CD4-positive, alpha-beta memory T cell (primary cell): ENCODE data around the gene NOL4L. TPM values are rescaled to one million over a fixed set of nuclear protein-coding genes. Genes with fewer than 3 reads are reported as not detected.

ENCODE experiments used
- CTCF ChIA-PET: fragments of 350-600 bp; sonication (Branson Sonifier 250); formaldehyde crosslinking; loops from one replicate; lab custom pipeline; 2021; ENCODE audit warnings: inconsistent platforms; ENCODE audit not compliant: partially characterized antibody; lab: Charles Lee
- POLR2A ChIA-PET: fragments of 350-600 bp; sonication (Branson Sonifier 250); formaldehyde crosslinking; loops from one replicate; lab custom pipeline; 2021; ENCODE audit not compliant: partially characterized antibody; lab: Charles Lee
- DNase-seq, 5 donors: peaks; one replicate each; pipeline versions ENCODE4 v3.0.0 to v3.0.0-alpha.2; 2020 to 2022; ENCODE audit warnings: mixed read lengths in 1 of 5
- H3K27ac ChIP-seq: one replicate; pipeline ENCODE4 v1.7.0; 2013; ENCODE audit warnings: low read depth, low read length
- H3K27me3 ChIP-seq: 2 replicates; pipeline ENCODE4 v1.7.0; 2013; ENCODE audit warnings: mild to moderate bottlenecking, low read length, moderate library complexity; ENCODE audit not compliant: insufficient read depth
- H3K36me3 ChIP-seq: 2 replicates; pipeline ENCODE4 v1.7.0; 2013; ENCODE audit warnings: mild to moderate bottlenecking, low read length, moderate library complexity; ENCODE audit not compliant: insufficient read depth
- H3K4me1 ChIP-seq: 2 replicates; pipeline ENCODE4 v1.7.0; 2013; ENCODE audit warnings: mild to moderate bottlenecking, low read length, moderate library complexity; ENCODE audit not compliant: insufficient read depth
- H3K4me3 ChIP-seq, 2 donors: one replicate each; pipeline ENCODE4 v1.7.0; 2013; ENCODE audit warnings: low read length in 2 of 2, mild to moderate bottlenecking in 1 of 2
- H3K9me3 ChIP-seq, 2 donors: one replicate each; pipeline ENCODE4 v1.7.0; 2013; ENCODE audit warnings: low read length in 2 of 2, control low read depth in 1 of 2; ENCODE audit not compliant: control insufficient read depth in 1 of 2
- H3K27ac Mint-ChIP-seq, 7 donors: one replicate each; pipeline ENCODE4 v1.8.0; 2020 to 2021; ENCODE audit warnings: mixed read lengths in 7 of 7, mild to moderate bottlenecking in 6 of 7, inconsistent platforms in 3 of 7, moderate library complexity in 3 of 7
- H3K27me3 Mint-ChIP-seq, 2 donors: one replicate each; pipeline ENCODE4 v1.8.0; 2020 to 2021; ENCODE audit warnings: mixed read lengths in 2 of 2
- H3K36me3 Mint-ChIP-seq, 2 donors: one replicate each; pipeline ENCODE4 v1.8.0; 2020 to 2021; ENCODE audit warnings: mixed read lengths in 2 of 2, inconsistent platforms in 1 of 2, mild to moderate bottlenecking in 1 of 2
- H3K4me1 Mint-ChIP-seq, 4 donors: one replicate each; pipeline ENCODE4 v1.8.0; 2020 to 2021; ENCODE audit warnings: mixed read lengths in 4 of 4, mild to moderate bottlenecking in 1 of 4
- H3K4me3 Mint-ChIP-seq, 8 donors: one replicate each; pipeline ENCODE4 v1.8.0; 2020 to 2021; ENCODE audit warnings: mixed read lengths in 8 of 8, mild to moderate bottlenecking in 7 of 8, moderate library complexity in 6 of 8, inconsistent platforms in 3 of 8
- H3K9me3 Mint-ChIP-seq, 8 donors: one replicate each; pipeline ENCODE4 v1.8.0; 2020 to 2021; ENCODE audit warnings: mixed read lengths in 8 of 8, mild to moderate bottlenecking in 5 of 8, inconsistent platforms in 3 of 8, moderate library complexity in 1 of 8
- intact Hi-C: fragments of 100-400 bp; cut with micrococcal nuclease; formaldehyde crosslinking; loops from one replicate; pipeline ENCODE4 v1.15.1; 2023
- polyA plus RNA-seq, 2 donors: library from polyadenylated mRNA; unstranded; fragments of 300-500 nt; fragmentation: Illumina TruSeq; gene quantifications; one replicate each; pipeline ENCODE4 v1.2.3, GENCODE V29; 2021
- total RNA-seq, 2 experiments: library from RNA; stranded (reverse); gene quantifications; one replicate each; pipeline ENCODE4 v1.2.3, GENCODE V29; 2021

Gene NOL4L
- total and polyA plus RNA-seq, 4 experiments from 2014 or later, result 7.0 to 74.2 (median 47.5) TPM

DNA sequence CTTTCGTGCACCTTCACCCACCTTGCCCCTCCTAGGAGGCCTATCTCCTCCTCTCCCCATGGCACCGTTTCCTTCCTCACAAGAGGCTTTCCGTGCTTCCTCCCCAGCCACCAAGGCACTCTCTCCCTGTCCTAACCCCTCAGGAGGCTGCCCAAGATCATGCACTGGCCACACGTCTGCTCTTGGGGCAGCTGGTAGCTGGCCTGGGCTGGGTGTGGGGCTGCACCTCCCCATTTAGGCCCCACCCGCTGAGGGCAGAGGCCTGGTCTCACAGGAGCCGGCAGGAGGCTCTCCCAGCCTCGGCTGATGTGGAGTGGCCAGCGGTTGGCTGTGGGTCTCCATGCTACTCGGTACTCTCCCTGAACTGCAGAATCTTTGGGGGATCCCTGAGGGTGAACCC is 13.6 kb downstream of the NOL4L start:
- Mint-ChIP-seq H3K27me3 (no peaks in the 10 kb centered on the region), H3K36me3 (peaks cover 0 to 13% of the 10 kb centered on the region in 2 donors), H3K9me3 (no peaks in the 10 kb centered on the region), H3K27ac (peak overlapping the region in 4 of 7 donors; percentile 47 to 82 (median 76)), H3K4me3 (peak overlapping the region in 2 of 8 donors; percentile 37 to 40), H3K4me1 (peaks cover 0 to 41% (median 27%) of the 10 kb centered on the region in 4 donors)
- Histone ChIP-seq H3K4me1 (peaks cover 98% of the 10 kb centered on the region), H3K27me3 (no peaks in the 10 kb centered on the region), H3K27ac (no peak overlapping the region), H3K36me3 (peaks cover 5% of the 10 kb centered on the region), H3K4me3 (no peak overlapping the region), H3K9me3 (no peaks in the 10 kb centered on the region)
- ChIA-PET POLR2A (interaction anchor here (2.0 kb wide), 1 partner anchor 10 kb away, joined by 5 read pairs; no protein-coding TSS in a partner anchor), CTCF (no interaction called here)
- intact Hi-C loops, result no loop called here
- no peak for DNase-seq

DNA sequence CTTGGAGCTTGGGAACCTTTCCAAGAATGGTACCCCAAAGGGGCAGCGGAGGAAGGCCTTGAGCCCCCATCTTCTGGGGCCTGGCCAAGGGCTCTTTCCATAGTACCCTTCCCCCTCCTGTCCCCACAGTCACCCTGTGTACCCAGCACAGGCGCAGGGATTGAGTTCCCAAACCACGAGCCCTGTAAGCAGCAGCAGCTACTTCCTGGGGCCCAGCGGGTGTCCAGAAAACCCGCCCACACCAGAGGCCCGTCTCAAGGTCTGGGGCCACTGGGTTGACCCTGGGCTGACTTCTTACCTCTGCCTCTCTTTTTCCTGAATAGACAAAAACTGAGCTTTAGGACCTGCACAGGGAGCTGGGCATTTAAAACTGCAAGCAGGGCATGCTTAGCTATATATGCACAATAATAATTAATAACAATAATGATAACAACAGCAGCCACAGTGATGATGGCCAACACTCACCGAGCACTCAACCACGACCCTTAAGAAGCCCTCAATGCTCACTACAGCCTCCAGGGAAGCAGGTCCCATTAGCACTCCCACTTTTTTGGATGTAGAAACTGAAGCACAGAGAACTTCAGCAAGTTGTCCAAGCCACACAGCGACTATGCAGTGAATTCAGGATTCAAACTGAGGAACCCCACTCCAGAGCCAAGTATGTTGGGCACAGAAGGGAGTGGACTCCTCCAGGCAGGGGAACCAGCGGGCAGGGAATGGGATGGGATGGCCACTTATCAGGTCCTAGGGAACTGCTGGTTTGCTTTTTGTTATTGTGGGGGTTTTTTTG is 14.5 kb downstream of the NOL4L start:
- no peaks in the 10 kb centered on the region for H3K27me3 Mint-ChIP-seq
- peak overlapping the region in 1 of 8 donors; percentile 7 for H3K4me3 Mint-ChIP-seq
- peak overlapping the region in 6 of 7 donors; percentile 37 to 80 (median 74) for H3K27ac Mint-ChIP-seq
- Histone ChIP-seq H3K27me3 (no peaks in the 10 kb centered on the region), H3K36me3 (peaks cover 5% of the 10 kb centered on the region), H3K27ac (no peak overlapping the region), H3K4me1 (peaks cover 92% of the 10 kb centered on the region), H3K4me3 (no peak overlapping the region), H3K9me3 (no peaks in the 10 kb centered on the region)
- H3K4me1 Mint-ChIP-seq, result peaks cover 2 to 42% (median 28%) of the 10 kb centered on the region in 4 donors
- ChIA-PET POLR2A (interaction anchor here (0.8 to 2.0 kb wide), 6 partner anchors 11 to 63 kb away, joined by 3 to 9 read pairs (median 4); partner anchors contain the start of gene NOL4L), CTCF (interaction anchor here (1.2 to 1.6 kb wide), 2 partner anchors 16 to 31 kb away, joined by 3 to 4 read pairs; no protein-coding TSS in a partner anchor)
- no peaks in the 10 kb centered on the region for H3K9me3 Mint-ChIP-seq
- intact Hi-C loops, result no loop called here
- no peak for DNase-seq
- peaks cover 3 to 15% of the 10 kb centered on the region in 2 donors for H3K36me3 Mint-ChIP-seq

DNA sequence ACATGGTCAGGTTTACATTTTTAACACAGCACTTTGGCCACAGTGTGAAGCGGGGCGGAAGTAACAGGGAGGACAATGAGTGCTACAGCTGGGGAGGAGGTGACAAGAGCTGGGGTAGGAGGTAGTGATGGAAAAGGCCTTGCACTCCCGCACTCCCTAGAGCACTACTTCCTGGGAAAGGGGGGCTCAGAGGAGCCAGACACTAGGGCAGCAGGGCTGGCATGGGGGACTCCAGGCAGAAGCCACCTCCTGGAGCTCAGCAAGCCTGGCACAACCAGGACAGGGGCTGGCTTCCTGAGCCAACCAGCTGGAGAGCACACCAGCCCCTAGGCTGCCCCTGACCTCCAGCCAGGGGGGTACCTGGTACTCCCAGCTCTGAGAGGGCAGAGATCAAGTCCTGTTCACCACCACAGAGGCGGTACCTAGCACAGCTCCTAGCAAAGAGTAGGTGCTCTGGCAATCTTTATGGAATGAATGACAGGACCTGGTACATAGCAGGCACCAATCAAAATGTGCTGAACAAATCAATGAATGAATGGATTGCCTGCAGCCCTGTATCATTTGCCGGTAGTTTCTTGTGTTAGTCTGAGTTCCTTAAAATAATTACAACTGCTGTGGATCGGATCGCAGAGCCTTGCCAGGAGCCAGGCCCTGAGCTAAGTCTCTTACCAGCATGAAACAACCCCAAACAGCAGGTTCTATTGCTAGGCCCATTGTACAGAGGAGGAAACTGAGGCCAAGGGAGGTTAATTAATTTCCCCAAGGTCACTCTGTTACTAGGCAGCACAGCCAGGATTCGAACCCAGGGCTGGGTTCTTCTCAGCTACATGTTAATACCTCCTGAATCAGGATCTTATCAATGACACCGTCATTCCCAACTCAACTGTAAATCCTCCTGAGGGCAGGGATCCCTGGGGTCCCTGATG is 15.5 kb downstream of the NOL4L start:
- H3K27ac ChIP-seq, result no peak overlapping the region
- H3K4me3 ChIP-seq, result no peak overlapping the region
- DNase-seq, result no peak
- peaks cover 83% of the 10 kb centered on the region for H3K4me1 ChIP-seq
- Mint-ChIP-seq H3K36me3 (peaks cover 7 to 16% of the 10 kb centered on the region in 2 donors), H3K9me3 (no peaks in the 10 kb centered on the region), H3K27me3 (no peaks in the 10 kb centered on the region), H3K27ac (peak overlapping the region in 6 of 7 donors; percentile 43 to 92 (median 83)), H3K4me3 (peak overlapping the region in 3 of 8 donors; percentile 2 to 72 (median 46)), H3K4me1 (peaks cover 5 to 44% (median 31%) of the 10 kb centered on the region in 4 donors)
- H3K27me3 ChIP-seq, result no peaks in the 10 kb centered on the region
- peaks cover 5% of the 10 kb centered on the region for H3K36me3 ChIP-seq
- POLR2A ChIA-PET, result interaction anchor here (0.9 to 2.0 kb wide), 8 partner anchors 10 to 34 kb away, joined by 3 to 9 read pairs (median 4); partner anchors contain the start of gene NOL4L
- intact Hi-C loops, result no loop called here
- CTCF ChIA-PET, result interaction anchor here (0.8 to 1.6 kb wide), 4 partner anchors 15 to 86 kb away, joined by 3 to 4 read pairs (median 3); no protein-coding TSS in a partner anchor
- no peaks in the 10 kb centered on the region for H3K9me3 ChIP-seq

DNA sequence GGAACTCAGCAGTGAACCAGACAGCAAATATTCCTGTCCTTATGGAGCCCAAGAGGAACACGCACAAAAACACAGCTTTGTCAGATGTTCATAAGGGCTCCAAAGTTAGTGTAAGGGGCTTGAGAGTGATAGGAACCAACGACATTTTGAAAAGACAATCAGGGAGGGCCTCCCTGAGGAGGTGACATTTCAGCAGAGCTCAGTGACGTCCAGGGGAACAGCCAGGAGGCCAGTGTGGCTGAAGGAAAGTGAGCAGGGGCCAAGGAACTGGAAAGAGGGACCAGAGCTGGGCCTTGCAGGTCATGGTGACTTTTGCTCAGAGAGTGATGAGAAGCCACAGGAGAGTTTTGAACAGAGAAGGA is 16.1 kb downstream of the NOL4L start:
- H3K4me3 Mint-ChIP-seq, result peak overlapping the region in 4 of 8 donors; percentile 2 to 72 (median 35)
- peaks cover 5 to 42% (median 31%) of the 10 kb centered on the region in 4 donors for H3K4me1 Mint-ChIP-seq
- no peak for DNase-seq
- H3K4me3 ChIP-seq, result no peak overlapping the region
- POLR2A ChIA-PET, result interaction anchor here (0.9 to 2.0 kb wide), 5 partner anchors 11 to 34 kb away, joined by 3 to 6 read pairs (median 4); partner anchors contain the start of gene NOL4L
- H3K27ac Mint-ChIP-seq, result peak overlapping the region in 5 of 7 donors; percentile 43 to 92 (median 75)
- CTCF ChIA-PET, result interaction anchor here (1.2 to 1.6 kb wide), 3 partner anchors 14 to 83 kb away, joined by 3 to 4 read pairs (median 3); no protein-coding TSS in a partner anchor
- H3K4me1 ChIP-seq, result peaks cover 76% of the 10 kb centered on the region
- H3K9me3 ChIP-seq, result no peaks in the 10 kb centered on the region
- H3K27me3 Mint-ChIP-seq, result no peaks in the 10 kb centered on the region
- peaks cover 7% of the 10 kb centered on the region for H3K36me3 ChIP-seq
- intact Hi-C loops, result no loop called here
- H3K27ac ChIP-seq, result no peak overlapping the region
- no peaks in the 10 kb centered on the region for H3K27me3 ChIP-seq
- H3K9me3 Mint-ChIP-seq, result no peaks in the 10 kb centered on the region
- peaks cover 7 to 15% of the 10 kb centered on the region in 2 donors for H3K36me3 Mint-ChIP-seq

DNA sequence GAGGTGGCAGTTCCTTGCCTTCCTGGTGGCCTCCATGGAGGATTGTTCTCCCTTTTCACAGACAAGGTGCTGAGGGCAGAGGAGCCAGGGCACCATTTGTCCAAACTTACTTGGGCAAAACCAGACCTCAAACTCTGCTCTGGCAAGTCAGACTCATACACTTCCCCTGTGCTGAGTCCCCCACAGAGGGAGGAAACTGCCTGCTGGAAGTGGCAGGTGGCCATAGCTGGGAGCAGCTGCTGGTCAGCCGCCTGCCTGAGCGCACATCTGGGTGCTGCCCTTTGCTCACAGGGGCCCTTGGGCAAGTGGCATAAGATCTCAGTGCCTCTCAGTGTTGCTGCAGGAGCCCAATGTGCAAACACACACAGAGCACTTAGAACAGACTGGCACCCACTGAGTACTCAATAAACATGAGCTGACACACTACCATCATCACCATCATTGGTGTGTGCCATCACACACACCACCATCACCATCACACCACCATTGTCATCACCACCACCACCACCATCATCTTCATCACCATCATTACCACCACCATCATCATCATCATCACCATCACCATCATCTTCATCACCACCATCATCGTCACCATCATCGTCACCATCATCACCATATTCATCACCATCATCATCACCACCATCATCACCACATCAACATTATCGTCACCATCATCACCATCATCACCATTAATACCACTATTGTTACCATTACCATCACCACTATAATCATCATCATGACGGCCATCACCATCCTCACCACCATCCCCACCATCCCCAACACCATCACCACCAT is 17.6 kb downstream of the NOL4L start:
- H3K27ac ChIP-seq, result no peak overlapping the region
- no peak for DNase-seq
- no peaks in the 10 kb centered on the region for H3K9me3 Mint-ChIP-seq
- peaks cover 6 to 34% (median 31%) of the 10 kb centered on the region in 4 donors for H3K4me1 Mint-ChIP-seq
- CTCF ChIA-PET, result no interaction called here
- no peaks in the 10 kb centered on the region for H3K27me3 ChIP-seq
- POLR2A ChIA-PET, result interaction anchor here (1.1 kb wide), 1 partner anchor 30 kb away, joined by 3 read pairs; no protein-coding TSS in a partner anchor
- H3K36me3 Mint-ChIP-seq, result peaks cover 7 to 10% of the 10 kb centered on the region in 2 donors
- no peaks in the 10 kb centered on the region for H3K9me3 ChIP-seq
- no peaks in the 10 kb centered on the region for H3K27me3 Mint-ChIP-seq
- H3K4me3 Mint-ChIP-seq, result no peak overlapping the region
- H3K4me1 ChIP-seq, result peaks cover 64% of the 10 kb centered on the region
- intact Hi-C loops, result no loop called here
- peaks cover 8% of the 10 kb centered on the region for H3K36me3 ChIP-seq
- no peak overlapping the region for H3K4me3 ChIP-seq
- peak overlapping the region in 1 of 7 donors; percentile 52 for H3K27ac Mint-ChIP-seq
